Limb (tissue), 2 donors: Measurements from ENCODE around the gene IL21.
A peak's percentile ranks its signal among the peaks of the same experiment; 100 is the strongest.

ENCODE experiments used
- DNase-seq, 2 donors: peaks; one replicate each; pipeline ENCODE4 v3.0.0-alpha.2; 2016; ENCODE audit errors: extremely low spot score in 2 of 2

The IL21 gene

DNA sequence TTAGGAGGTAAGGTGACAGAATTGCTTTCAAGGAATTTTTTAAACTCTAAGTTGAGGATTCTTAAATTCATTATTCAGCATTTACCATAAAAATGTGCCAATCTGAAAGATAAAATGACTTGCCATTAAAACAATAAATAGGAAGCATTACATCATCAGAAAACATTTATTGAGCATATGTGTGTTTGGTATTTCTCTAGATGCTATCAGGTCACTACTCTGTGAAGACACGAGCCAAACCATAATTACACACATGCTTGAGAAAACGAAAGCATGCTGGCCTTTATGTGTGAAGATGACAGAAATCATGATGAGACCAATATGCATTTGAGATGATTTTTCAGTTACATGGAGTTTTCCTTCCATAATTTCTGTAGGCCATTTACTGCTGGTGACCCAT is 12.3 kb upstream of the IL21 start:
- DNase-seq, result no peak

DNA sequence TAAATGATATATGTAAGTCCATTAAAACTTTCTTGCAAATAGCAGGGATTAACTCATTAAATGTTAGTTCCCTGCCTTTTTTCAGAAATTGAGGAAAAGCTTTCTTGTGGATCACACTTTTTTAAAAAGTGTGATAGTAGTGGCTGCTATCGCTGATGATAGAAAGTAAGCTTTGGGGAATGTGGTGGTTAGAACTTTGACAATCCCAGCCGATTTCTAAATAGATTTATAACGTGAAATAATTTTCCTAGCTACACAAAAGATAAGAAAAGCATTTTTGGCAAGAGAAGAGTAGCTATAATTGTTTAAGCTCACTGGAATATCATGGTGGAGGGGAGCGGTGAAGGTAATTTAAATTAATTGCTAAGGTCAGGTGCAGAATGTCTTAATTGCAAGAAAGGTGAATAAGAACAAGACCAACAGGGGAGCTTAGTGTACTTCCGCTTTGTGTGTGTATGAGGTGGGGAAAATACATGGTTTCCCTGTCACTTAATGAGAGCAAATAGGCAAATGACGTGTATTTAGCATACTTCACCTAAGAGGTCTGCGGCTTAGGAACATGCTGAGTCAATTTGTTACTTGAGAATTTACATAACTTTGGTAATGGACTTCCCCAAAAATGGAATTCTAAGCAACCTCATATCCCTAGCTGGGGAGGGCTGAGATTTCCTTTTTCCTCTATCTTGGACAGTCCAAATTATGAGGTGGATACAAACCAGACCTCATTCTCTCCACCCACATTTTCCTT is 11.7 kb upstream of the IL21 start:
- no peak for DNase-seq

DNA sequence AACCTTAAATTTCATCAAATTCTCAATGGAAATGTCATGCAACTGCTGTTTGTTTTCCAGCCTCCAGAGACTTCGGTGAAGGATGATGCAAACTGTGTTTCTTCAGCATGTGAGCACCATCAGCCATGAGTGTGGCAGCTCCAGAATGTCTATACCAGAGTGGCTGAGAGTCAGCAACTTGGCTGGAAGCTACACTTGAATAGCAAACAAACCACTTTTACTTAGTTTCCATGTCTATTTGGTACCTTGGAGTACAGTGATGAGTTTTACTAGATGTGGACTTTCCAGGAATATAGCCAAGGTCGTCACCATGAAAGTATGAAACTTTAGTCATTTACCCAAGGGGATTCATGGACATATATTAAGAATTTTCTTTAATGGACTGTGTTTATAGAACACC is 4.3 kb upstream of the IL21 start:
- DNase-seq, result no peak

- DNase-seq, result no peak
Measured at GRCh38 chr4:122624205-122624604, 3.3 kb upstream of the IL21 start.

DNA sequence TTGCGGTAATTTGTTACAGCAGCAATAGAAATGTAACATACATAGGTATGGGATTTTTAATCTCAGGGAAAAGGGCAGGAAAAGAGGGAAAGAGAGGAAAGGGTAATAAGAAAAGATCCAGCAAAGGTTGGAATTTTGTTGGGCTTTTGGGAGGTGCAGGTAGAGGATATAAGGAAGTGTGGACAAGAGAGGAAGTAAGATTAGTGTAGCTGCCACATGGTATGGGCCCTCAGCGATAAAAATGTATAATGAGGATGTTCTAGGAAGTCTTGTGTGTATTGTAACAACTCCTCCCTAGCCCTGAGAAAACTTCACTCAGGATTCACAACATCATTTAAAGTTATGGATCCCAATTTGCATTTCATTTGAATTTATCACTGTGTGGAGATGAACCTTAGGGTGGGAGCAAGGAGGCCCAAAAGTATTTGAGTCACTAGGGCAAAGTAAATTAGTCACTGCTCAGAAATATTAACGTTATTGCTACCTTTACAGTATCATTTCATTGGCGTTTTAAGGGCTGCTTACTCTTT is 2.8 kb upstream of the IL21 start:
- no peak for DNase-seq

DNA sequence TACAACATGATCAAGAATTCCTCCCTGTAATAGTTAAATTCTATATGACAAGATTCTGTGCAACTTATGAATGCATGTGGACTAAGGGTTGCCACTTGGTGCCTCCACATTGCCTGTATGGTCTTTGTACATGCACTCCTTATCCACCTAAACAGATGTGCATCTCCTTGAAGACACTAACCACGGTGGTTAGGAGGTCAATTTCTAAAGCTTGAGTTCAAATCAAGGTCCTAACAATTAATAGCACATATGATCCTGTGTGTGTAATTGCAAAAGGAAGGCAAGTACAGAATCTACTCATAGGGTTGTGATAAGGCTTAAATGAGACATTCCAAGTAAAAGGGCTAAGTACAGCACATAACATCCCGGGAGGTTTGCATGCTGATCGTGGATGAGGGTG is 1.5 kb upstream of the IL21 start:
- no peak for DNase-seq

DNA sequence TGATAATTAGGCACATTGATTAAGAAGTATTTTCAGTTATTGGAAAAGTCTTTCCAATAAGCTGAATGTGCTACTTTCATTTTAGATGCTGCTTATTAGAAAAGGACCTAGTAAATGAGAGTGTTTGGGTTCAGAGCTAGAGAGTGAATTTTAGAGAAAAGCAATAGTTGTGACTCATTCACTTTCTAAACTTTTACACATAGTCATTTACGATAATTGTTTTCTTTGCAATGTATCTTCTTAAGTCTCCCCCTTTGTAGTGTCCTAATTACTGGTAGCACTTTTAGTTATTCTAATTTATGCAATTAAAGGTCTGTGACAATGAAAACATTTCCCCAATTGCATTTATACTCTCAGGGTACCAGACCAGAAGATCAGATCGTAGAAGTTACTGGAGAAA is 1.3 kb downstream of the IL21 start:
- DNase-seq, result no peak

DNA sequence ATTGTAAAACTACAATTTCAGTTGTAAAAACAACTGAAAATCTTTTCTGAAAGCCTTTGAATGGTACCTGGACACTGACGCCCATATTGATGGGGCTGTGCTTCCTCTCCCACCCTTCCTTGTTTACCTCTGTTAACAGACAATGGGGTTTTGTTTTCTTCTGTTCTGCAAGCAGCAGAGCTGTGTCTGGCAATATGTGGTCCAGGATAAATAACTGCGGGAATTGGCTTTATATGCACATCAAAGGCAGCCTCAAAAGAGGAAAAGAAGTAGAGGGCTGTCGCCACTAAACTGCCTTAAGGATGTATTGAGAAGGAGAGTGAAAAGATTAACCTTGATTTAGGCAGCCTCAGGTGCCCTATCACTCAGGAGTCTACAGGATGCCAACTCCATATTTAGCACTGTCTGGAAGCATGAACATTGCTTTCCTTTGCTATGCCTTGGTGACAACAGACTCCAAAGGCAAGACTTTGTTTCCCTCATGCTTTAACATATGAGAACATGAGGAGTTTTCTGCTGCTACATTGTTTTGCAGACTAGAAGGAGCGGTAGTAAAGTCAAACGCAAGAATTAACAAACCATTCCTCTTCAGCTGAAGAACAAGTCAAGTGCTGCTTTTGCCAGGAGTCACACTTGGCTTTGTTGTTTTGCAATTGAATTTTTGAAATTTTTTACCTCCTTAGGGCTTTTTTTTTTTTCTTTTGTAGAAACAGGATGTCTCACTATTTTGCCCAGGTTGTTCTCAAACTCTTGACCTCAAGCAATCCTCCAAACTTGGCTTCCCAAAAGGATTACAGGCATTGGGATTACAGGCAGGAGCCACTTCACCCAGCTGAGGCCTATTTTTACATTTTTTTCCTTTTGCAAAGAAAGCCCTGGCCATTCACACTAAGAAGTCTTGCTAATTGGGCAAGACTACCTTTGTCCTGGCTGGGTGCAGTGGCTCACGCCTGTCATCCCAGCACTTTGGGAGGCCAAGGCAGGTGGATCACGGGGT is 3.0 kb downstream of the IL21 start:
- no peak for DNase-seq

GRCh38 chr4:122616915-122617596 is 3.8 kb downstream of the IL21 start:
- peak in 1 of 2 donors; percentile 5 for DNase-seq

- no peak for DNase-seq
Measured at GRCh38 chr4:122614621-122615020, 6.2 kb downstream of the IL21 start.

GRCh38 chr4:122612540-122612939 is 8.3 kb downstream of the IL21 start:
- DNase-seq, result no peak

GRCh38 chr4:122606364-122607043 is 14.4 kb downstream of the IL21 start:
- DNase-seq, result no peak

GRCh38 chr4:122604146-122604545 is 16.7 kb downstream of the IL21 start:
- DNase-seq, result no peak

DNA sequence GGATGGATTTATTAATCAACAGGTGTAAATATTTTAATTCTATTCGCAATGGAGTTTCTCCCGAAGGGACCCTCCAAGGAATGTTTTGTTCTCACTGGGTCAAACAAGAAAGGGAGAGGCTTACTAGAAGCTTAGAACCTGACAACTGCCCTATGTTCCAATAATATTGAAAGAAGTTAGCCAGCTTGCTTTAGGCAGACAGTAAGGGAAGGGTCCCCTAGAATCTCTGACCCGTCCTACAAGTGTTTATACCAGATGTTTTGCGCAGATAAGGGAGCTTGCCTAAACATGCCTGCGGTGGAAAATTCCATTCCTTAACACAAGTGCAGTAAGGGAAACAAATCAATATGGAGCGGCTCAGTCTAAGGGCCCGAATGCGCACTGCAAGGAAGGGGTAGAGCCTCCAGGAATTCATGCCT is 17.7 kb downstream of the IL21 start:
- DNase-seq, result no peak

GRCh38 chr4:122602277-122603142 is 18.4 kb downstream of the IL21 start:
- DNase-seq, result peak in 1 of 2 donors; percentile 32

- DNase-seq, result no peak
Measured at GRCh38 chr4:122591196-122591595, 29.7 kb downstream of the IL21 start.

GRCh38 chr4:122588453-122589238 is 32.2 kb downstream of the IL21 start:
- no peak for DNase-seq

- DNase-seq, result no peak
Measured at GRCh38 chr4:122584519-122584918, 36.3 kb downstream of the IL21 start.

DNA sequence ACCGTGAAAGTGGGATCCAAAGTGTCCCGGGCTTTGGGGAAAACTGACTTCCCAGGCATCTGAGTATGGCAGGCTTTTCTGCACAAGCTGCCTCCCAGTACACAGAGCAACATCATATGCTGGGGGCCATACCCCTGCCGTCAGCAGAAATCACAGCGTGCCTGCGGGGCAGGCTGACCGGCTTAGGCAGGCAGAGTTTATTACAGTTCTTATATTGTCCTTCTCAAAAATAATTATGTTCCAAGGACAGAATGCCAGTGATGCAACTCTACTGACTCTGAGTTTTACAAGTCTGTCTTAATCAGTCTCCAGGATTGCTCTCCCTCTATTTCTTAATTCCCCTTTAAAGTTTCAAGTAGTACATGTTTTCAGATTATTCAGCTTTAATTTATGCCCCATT is 37.0 kb downstream of the IL21 start:
- no peak for DNase-seq
